Stimulated activated CD4-positive, alpha-beta T cell treated with anti-CD3 and anti-CD28 coated beads, Interleukin-4, amount 100 ng/mL, for 4 hours (primary cell): ENCODE results near the gene ZNF160.
"Not testable (repeated sequence)": the region's sequence is repeated elsewhere in the genome, so short reads cannot be mapped to it uniquely, and the experiment has no call there.

Experiments used
- DNase-seq, 2 experiments: peaks; one replicate each; pipeline ENCODE4 v3.0.0-alpha.2; 2020

ZNF160 gene

GRCh38 chr19:53091413-53092254 lies 11.6 kb downstream of the ZNF160 start:
- no peak for DNase-seq

- no peak for DNase-seq
These were observed 15.1 kb downstream of the ZNF160 start for GRCh38 chr19:53088091-53088490.

- DNase-seq, result no peak
These were observed 16.3 kb downstream of the ZNF160 start for GRCh38 chr19:53086949-53087348.

GRCh38 chr19:53085496-53085895 lies 17.7 kb downstream of the ZNF160 start:
- DNase-seq, result no peak

GRCh38 chr19:53082929-53083328 lies 20.3 kb downstream of the ZNF160 start:
- no peak for DNase-seq

DNA sequence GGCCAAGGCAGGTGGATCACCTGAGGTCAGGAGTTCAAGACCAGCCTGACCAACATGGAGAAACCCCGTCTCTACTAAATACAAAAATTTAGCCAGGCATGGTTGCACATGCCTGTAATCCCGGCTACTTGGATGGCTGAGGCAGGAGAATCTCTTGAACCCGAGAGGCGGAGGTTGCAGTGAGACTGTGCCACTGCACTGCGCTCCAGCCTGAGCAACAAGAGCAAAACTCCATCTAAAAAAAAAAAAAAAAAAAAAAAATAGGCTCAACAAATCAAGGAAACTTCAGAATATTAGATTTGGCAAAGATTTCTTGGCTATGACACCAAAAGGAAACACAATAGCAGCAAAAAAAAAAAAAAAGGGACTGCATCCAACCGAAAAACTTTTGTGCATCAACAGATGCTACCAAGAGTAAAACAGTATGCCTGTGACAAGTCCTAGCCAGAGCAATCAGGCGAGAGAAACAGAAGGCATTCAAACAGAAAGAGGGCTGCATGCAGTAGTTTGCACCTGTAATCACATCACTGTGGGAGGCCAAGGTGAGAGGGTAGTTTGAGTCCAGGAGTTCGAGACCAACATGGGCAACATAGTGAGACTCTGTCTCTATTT lies 23.8 kb downstream of the ZNF160 start:
- DNase-seq, result no peak

DNA sequence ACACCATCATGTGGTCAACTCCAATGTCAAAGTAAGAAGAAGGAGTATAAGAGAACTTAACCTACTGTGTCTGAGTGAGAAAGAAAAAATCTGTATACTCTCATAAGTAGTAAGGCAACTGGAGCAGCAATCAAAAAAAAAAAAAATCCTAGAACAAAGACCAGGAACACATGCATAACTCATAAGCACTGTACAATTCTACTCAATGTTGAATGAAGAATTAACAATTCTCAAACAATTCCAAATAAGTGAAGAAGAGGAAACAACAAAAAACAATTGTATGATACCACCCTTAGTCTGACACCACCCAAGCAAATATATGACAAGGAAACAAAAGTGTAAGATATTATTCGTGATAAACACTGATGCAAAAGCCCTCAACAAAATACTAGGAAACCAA lies 24.6 kb downstream of the ZNF160 start:
- no peak for DNase-seq

- no peak for DNase-seq
These were observed 26.2 kb downstream of the ZNF160 start for GRCh38 chr19:53076984-53077383.

- no peak for DNase-seq
These were observed 34.4 kb downstream of the ZNF160 start for GRCh38 chr19:53068834-53069233.

- DNase-seq, result no peak
These were observed 35.0 kb downstream of the ZNF160 start for GRCh38 chr19:53068199-53068598.

DNA sequence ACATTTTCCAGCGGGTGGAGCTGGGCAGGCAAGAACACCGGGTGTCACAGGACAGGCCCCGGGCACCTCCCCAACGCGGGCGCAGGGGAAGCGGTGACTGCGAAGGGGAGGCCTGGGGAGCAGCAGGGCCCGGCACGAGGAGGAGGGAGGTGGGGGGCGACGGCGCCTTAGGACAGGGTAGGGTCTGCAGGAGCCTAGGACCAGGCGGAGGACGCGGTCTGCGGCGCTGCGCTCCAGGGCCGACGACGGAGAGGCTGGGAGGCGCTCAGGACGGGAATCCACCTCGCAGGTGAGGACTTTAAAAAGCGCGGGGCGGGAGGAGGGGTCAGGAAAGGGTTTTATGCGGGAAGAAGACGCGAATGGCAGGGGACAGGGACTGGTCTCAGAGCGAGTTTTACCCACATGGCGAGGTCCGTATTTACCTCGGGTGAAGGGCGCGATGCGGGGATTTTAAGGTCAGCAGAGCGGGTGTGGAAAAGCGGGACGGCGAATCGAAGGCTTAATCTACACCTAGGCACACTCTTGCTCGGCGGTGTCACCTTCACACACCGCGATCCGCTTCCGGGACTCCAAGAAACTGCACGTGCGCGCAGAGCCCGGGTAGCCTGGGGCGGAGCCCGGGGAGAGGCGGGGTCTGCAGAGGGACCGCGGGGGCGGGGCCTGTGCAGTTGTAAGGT lies 45.2 kb downstream of the ZNF160 start:
- DNase-seq, result no peak

- no peak for DNase-seq
These were observed 48.1 kb downstream of the ZNF160 start for GRCh38 chr19:53055117-53055516.

DNA sequence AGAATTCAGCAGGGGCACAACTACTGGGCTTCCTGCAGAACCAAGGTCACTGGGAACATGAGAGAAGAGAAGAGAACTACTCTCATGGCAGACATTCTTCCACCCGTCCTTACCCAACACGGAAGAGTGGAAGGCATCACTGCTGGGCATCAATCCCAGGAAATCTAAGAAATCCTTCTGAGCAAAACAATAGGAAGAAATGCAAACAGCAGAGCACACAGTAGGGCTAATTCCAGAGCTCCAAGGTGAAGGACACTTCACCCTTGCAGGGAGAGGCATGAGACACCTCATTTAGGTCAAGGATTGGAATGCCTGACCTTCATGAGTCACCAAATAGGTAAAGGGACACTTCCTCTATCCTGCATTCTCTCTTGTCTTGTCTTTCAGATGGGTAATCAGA lies 55.8 kb downstream of the ZNF160 start:
- DNase-seq, result no peak

DNA sequence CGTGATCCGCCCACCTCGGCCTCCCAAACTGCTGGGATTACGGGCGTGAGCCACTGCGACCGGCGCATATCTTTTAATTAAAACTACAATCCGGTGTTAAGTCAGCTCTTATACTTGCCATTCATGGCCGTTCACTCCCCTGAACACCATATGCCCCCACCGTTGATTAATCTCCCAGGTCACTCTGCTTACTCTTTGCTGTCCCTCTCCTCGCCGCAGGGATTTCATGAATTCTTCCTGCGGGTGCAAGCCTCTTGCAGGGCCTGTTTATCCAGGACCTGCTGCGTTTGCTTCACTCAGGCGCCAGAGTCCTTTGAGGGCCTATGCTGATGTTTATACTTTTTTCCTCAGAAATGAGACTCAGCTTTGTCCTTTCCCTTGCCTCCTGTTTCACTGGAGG lies 57.7 kb downstream of the ZNF160 start:
- DNase-seq, result no peak

DNA sequence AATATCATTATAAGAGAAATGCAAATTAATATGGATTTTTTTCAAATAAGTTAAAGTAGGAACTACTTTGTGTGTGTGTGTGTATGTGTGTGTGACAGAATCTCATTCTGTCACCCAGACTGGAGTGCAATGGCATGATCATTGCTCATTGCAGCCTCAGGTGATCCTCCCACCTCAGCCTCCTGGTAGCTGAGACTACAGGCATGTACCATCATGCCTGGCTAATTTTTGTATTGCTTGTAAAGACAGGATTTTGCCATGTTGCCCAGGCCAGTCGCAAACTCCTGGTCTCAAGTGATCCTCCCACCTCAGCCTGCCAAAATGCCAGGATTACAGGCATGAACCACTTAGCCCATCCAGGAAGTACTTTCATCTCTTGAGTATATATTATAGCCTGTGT lies 61.9 kb downstream of the ZNF160 start:
- DNase-seq, result no peak

- DNase-seq, result no peak
These were observed 65.8 kb downstream of the ZNF160 start for GRCh38 chr19:53037101-53038097.

DNA sequence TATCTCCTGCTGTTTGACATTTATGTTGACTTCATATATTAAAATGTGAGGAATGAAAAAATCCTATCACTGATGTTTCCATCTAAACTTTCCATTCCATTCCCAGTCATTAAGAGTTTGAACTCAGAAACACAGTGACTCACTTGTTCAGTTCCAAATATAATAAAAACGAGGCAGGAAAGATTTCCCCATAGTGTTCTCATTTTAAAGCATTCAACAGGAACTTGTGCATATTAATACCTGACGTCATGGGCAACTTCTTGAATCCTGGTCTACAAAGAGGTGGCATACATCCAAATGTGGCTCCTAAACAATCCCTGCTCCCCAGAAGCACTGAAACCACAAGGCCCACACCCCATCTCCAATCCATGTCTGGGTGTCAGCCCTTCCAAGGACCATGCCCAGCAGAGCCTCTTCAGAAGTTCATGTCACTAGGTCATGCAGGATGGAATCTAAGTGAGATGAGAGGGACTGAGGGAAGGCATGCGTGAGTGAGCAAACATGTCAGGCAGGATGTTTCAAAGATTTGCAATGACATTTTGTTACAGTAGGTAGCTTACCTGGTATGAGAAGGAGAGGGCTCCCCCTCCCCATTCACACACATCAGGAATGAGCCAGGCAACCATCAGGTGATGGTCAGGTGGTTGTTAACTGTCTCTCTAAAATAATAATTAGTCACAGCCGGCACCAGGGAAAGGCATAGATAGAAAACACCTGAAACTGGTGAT lies 68.1 kb downstream of the ZNF160 start:
- no peak for DNase-seq

- no peak for DNase-seq
These were observed 69.2 kb downstream of the ZNF160 start for GRCh38 chr19:53034054-53034453.

DNA sequence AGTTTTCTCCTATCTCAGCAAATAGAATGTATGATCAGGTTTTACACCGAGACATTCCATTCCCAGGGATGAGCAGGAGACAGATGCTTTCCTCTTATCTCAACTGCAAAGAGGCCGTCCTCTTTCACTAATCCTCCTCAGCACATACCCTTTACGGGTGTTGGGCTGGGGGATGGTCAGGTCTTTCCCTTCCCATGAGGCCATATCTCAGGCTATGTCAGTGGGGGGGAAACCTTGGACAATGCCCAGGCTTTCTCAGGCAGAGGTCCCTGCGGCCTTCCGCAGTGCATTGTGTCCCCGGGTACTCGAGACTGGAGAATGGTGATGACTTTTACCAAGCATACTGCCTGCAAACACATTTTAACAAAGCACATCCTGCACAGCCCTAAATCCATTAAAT lies 74.9 kb downstream of the ZNF160 start:
- DNase-seq, result not testable (repeated sequence)

GRCh38 chr19:53019684-53020083 lies 83.5 kb downstream of the ZNF160 start:
- no peak for DNase-seq
